ENCODE data around the gene USP17L25.
"Not testable (repeated sequence)": the region's sequence is repeated elsewhere in the genome, so short reads cannot be mapped to it uniquely, and the experiment has no call there.

- not testable (repeated sequence) for TF ChIP-seq KLF9 (tag by site-specific recombination; IDR thresholded peaks at IDR 0.05; ENCODE audit: low read depth); CTCF (tag by site-specific recombination; IDR thresholded peaks at IDR 0.05)
These were observed 14.1 kb downstream of the USP17L25 start, which contains the start of gene USP17L27 for GRCh38 chr4:9343848-9344247.
